Measurements from ENCODE around the gene MRGPRF. TPM values are rescaled to one million over a fixed set of nuclear protein-coding genes. Genes with fewer than 3 reads are reported as not detected.

The MRGPRF gene
- total RNA-seq, 2 donors from 2014 or later = 4.7 to 7.6 TPM

- peaks cover 31% of the 10 kb centered on the region for H3K4me1 ChIP-seq
- H3K4me3 ChIP-seq = peak overlapping the region; percentile 85 to 96
- H3K36me3 ChIP-seq (replicated peaks in 1 of 2; ENCODE audit: insufficient read depth in 1 of 2, low read depth in 2 of 2) = no peaks in the 10 kb centered on the region
- no peaks in the 10 kb centered on the region for H3K9me3 ChIP-seq
- no peak for TF ChIP-seq POLR2A (IDR thresholded peaks at IDR 0.05)
- no peak for TF ChIP-seq CTCF (IDR thresholded peaks at IDR 0.05)
- DNase-seq = peak in 1 of 4 donors; percentile 27
- WGBS, 2 donors = 12 to 14% methylated on average over 14 to 15 of the region's 15 CpGs
- H3K27ac ChIP-seq = peak overlapping the region in 3 of 4 donors; percentile 73 to 84 (median 75)
- no peak for ATAC-seq
- no peaks in the 10 kb centered on the region for H3K27me3 ChIP-seq
- intact Hi-C loops (cut with DNase I) = no loop called here
Measured at GRCh38 chr11:69049490-69049867, 36.4 kb upstream of the MRGPRF start.

GRCh38 chr11:69048694-69049489, 35.8 kb upstream of the MRGPRF start, which contains the start of gene TPCN2:
TPCN2 (plus strand) TSS chr11:69048932; CDS start chr11:69048998, 66 bp downstream.
- Histone ChIP-seq H3K36me3 (replicated peaks in 1 of 2; ENCODE audit: insufficient read depth in 1 of 2, low read depth in 2 of 2) (no peaks in the 10 kb centered on the region), H3K27me3 (no peaks in the 10 kb centered on the region), H3K9me3 (no peaks in the 10 kb centered on the region), H3K27ac (peak within 1 kb of the TSS; percentile 62 to 84 (median 74)), H3K4me1 (peaks cover 31% of the 10 kb centered on the region), H3K4me3 (peak within 1 kb of the TSS; percentile 85 to 96)
- peak; percentile 98 for ATAC-seq
- intact Hi-C loops (cut with DNase I) = no loop called here
- DNase-seq = peak; percentile 87 to 93 (median 92)
- WGBS, 2 donors = 0% methylated on average over 75 of the region's 76 CpGs; no CpG with 5 or more reads in 1 of the 2 donors
- TF ChIP-seq POLR2A (IDR thresholded peaks at IDR 0.05) (peak; percentile 23 to 67 (median 62)), CTCF (IDR thresholded peaks at IDR 0.05) (no peak)

GRCh38 chr11:69048031-69048693, 35.1 kb upstream of the MRGPRF start:
- H3K9me3 ChIP-seq = no peaks in the 10 kb centered on the region
- ATAC-seq (no peak), DNase-seq (no peak)
- H3K4me1 ChIP-seq = peaks cover 31% of the 10 kb centered on the region
- H3K4me3 ChIP-seq = no peak overlapping the region
- TF ChIP-seq POLR2A (IDR thresholded peaks at IDR 0.05) = no peak
- no peak for TF ChIP-seq CTCF (IDR thresholded peaks at IDR 0.05)
- no peaks in the 10 kb centered on the region for H3K36me3 ChIP-seq (replicated peaks in 1 of 2; ENCODE audit: insufficient read depth in 1 of 2, low read depth in 2 of 2)
- intact Hi-C loops (cut with DNase I) = no loop called here
- no peaks in the 10 kb centered on the region for H3K27me3 ChIP-seq
- H3K27ac ChIP-seq = no peak overlapping the region
- WGBS, 2 donors = 28 to 36% methylated on average over 10 of the region's 11 CpGs

- intact Hi-C loops (cut with DNase I) = no loop called here
- Histone ChIP-seq H3K4me1 (peaks cover 5% of the 10 kb centered on the region), H3K27ac (no peak overlapping the region), H3K9me3 (no peaks in the 10 kb centered on the region), H3K27me3 (no peaks in the 10 kb centered on the region), H3K36me3 (replicated peaks in 1 of 2; ENCODE audit: insufficient read depth in 1 of 2, low read depth in 2 of 2) (no peaks in the 10 kb centered on the region), H3K4me3 (no peak overlapping the region)
- 19 to 22% methylated on average over 12 to 15 of the region's 15 CpGs for WGBS, 2 donors
- DNase-seq (peak; percentile 68 to 79 (median 75)), ATAC-seq (peak; percentile 47)
- TF ChIP-seq CTCF (IDR thresholded peaks at IDR 0.05) = peak; percentile 30 to 61 (median 50)
- TF ChIP-seq POLR2A (IDR thresholded peaks at IDR 0.05) = no peak
Measured at GRCh38 chr11:69044111-69045013, 31.3 kb upstream of the MRGPRF start.

All from body of pancreas (tissue), 4 donors.